GM12874 (cell line): ENCODE results near the gene ZSWIM6.

Source experiments
- TF ChIP-seq, protein P1 (sequence below): IDR thresholded peaks from 2 replicates; pipeline ENCODE4 v1.5.1; 2011; ENCODE audit warnings: low read depth, mild to moderate bottlenecking, control low read depth, low read length, moderate library complexity; ENCODE audit not compliant: insufficient read depth

The ZSWIM6 gene

DNA sequence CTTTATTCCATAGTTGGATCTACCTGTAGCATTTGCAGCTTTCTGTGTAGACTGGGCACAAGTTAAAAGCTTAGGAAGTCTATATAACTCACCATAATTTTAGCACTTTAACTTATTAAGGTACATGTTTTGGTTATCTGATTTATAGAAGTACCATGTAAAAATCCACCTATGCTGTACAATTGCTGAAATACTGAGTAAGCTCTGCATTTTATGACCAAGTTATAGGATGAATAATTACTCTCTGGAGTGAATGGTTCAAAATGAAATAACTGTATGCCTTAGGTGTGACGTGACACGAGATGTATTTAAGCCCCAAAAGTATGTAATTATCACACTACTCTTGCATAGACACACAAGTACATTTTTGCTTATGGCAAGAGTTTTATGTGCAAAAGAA, 22.1 kb downstream of the ZSWIM6 start:
- TF ChIP-seq, protein P1, sequence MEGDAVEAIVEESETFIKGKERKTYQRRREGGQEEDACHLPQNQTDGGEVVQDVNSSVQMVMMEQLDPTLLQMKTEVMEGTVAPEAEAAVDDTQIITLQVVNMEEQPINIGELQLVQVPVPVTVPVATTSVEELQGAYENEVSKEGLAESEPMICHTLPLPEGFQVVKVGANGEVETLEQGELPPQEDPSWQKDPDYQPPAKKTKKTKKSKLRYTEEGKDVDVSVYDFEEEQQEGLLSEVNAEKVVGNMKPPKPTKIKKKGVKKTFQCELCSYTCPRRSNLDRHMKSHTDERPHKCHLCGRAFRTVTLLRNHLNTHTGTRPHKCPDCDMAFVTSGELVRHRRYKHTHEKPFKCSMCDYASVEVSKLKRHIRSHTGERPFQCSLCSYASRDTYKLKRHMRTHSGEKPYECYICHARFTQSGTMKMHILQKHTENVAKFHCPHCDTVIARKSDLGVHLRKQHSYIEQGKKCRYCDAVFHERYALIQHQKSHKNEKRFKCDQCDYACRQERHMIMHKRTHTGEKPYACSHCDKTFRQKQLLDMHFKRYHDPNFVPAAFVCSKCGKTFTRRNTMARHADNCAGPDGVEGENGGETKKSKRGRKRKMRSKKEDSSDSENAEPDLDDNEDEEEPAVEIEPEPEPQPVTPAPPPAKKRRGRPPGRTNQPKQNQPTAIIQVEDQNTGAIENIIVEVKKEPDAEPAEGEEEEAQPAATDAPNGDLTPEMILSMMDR, result no peak

DNA sequence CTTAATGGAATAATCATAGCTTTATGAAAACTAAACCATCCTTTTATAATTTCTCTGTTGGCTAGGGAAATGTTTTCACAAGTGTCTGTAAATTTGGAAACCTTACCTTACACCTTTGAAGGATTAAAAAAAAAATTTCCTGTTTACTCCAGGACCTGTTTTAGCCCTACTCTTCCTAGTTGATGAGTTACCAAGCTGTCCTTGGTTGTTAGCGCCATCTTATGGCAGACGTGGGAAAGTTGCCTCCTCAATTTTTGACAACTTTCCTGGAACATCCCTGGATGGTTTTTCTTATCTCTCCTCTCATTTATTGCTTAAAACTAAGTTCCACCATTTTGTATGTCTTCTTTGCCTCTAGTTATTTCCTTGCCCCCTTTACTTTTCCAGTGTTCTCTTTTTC, 25.7 kb downstream of the ZSWIM6 start:
- TF ChIP-seq, protein P1, result peak; percentile 43; the same call in 1 of the 2 replicates

DNA sequence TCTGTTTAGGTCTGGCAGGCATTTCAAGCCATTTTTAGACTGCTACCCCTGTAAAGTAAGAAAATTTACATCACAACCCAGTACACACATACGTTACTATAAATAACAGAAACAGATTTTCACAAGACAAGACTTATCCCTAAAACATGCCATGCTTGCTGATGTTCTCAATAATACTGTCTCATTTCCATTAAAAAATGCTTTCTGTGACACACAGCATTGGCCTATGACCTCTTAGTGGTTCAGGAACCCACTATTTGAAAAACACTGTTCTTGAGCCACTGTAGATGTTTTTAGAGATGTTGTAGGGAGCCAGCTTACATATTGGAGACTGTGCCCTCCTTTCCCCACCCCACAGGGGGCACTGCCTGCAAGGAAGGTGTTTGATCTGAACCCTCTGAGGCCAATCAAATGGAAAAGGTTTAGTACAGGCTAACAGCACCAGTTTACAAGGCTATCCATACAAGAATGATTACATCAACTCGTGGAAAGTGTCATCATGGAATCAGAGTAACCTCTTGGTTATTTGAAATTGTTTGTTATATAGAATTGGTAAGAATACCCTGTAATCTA, 30.8 kb downstream of the ZSWIM6 start:
- TF ChIP-seq, protein P1, result 0 out of 2 replicates have a peak, but pooled peaks have one; percentile 4

DNA sequence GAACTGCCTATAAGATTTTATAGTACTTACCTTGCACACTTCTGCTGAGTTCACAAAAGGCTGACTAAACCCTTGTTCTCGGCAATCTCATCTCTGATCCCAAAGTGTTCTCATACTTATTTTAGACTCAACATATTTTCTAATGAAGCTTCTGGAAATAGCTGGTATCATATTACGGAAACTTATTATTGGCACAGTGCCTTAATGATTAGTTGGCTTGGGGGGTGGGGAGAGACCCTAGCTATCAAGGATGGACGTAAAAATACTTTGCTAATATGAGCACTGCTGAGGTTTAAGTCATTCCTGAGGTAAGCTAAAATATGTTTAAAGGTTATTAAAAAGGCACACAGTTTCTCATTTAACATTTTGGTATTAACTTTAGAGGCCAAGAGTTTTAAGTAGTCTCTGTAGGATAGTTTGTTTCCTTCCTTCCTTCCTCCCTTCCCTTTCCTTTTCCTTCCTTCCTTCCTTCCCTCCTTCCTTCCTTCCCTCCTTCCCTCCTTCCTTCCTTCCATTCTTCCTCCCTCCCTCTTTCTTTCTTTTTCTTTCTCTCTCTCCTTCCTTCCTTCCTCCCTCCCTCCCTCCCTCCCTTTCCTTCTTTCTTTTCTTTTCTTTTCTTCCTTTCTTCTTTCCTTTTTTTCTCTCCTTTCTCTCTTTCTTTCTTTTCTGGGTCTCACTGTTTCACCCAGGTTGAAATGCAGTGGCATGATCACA, 31.5 kb downstream of the ZSWIM6 start:
- TF ChIP-seq, protein P1, result no peak

DNA sequence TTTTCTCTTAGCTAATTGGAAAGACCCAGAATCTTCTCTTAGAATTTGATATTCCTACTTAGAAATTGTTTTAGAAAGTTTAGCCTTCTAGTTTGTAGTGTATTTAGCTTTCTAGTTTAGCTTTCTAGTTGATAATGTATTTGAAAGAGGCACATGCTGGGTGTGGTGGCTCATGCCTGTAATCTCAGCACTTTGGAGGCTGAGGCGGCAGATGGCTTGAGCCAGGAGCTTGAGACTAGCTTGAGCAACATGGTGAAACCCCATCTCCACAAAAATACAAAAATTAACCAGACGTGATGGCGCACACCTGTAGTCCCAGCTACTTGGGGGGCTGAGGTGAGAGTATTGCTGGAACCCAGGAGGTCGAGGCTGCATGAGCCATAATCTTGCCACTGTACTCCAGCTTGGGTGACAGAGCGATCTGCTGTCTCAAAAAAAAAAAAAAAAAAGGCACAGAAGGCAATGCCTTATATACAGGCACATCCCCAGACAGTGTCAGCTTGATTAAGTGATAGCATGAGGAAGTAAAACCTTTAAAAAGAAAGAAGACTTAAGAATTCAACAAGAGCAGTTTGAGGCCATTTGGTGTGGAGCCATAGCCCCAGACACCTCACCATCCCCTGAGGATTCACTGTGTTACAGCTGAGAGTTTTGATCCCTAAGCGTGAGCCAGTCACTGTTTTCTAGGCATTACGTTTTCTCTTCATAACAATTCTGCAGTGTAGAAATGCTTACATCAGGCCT, 34.6 kb downstream of the ZSWIM6 start:
- TF ChIP-seq, protein P1, result no peak

DNA sequence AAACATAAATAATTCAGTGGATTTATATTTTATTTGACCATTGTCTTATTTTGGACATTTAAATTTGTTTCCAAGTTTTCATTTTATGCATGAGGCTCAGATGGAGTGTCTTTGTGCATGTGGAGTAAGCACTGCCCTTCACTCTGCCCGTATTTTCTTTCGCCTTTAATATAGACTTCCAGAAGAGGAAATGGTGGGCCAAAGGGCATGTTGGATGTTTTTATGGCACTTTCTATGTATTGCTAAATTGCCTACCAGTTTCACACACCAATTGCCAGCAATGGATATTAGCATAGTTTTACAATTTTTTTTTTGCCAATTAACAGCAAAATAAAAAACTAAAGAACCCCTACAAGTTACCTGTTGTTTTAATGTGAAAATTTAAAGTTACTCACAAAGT, 38.4 kb downstream of the ZSWIM6 start:
- TF ChIP-seq, protein P1, result no peak

DNA sequence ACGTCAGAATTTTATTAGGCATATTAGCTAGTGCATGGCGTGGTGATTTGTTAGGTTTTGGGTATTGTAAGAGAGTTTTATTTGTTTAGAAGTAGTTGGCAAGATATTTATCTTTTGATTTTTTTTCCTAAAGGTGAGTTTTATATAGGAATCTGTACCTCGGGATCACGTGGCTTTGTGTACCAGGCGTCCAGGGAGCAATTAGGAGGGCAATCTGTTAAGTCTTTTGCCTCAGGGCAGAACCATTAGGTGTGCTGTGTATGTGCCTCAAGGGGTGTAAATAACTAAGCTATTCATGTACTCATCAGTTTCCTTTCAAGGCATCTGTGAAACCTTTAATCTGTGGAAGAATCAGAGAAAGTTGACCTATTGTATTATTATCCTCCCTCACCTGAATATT, 39.4 kb downstream of the ZSWIM6 start:
- TF ChIP-seq, protein P1, result no peak
